HepG2 (cell line): ENCODE results near the gene LMOD3.

Source experiments
- CTCF ChIP-seq: sonication (generic); formaldehyde crosslinking; IDR thresholded peaks from 2 replicates; pipeline ENCODE4 v1.5.0; 2020; ENCODE audit warnings: mild to moderate bottlenecking, missing genetic modification reagents, moderate library complexity
- DZIP1 ChIP-seq: sonication (generic); formaldehyde crosslinking; IDR thresholded peaks from 2 replicates; pipeline ENCODE4 v1.5.0; 2020; ENCODE audit warnings: mild to moderate bottlenecking, missing genetic modification reagents
- MYNN ChIP-seq: sonication (generic); formaldehyde crosslinking; IDR thresholded peaks from 2 replicates; pipeline ENCODE4 v1.4.0; 2020; ENCODE audit warnings: mild to moderate bottlenecking, low read depth, missing genetic modification reagents
- POLR2AphosphoS5 ChIP-seq: IDR thresholded peaks from 2 replicates; pipeline ENCODE4 v1.6.1; 2012; ENCODE audit warnings: low read depth, low read length
- RBM39 ChIP-seq: fragments of 200-400 bp; formaldehyde crosslinking; IDR thresholded peaks from one replicate; pipeline ENCODE4 v1.6.1; 2018; ENCODE audit warnings: antibody characterized with exemption, mild to moderate bottlenecking, low read depth, low read length; ENCODE audit not compliant: poor library complexity, severe bottlenecking
- ZFP41 ChIP-seq: sonication (generic); formaldehyde crosslinking; IDR thresholded peaks from 2 replicates; pipeline ENCODE4 v1.4.0; 2020; ENCODE audit warnings: mild to moderate bottlenecking, missing genetic modification reagents, borderline replicate concordance
- ZNF569 ChIP-seq: sonication (generic); formaldehyde crosslinking; IDR thresholded peaks from 2 replicates; pipeline ENCODE4 v1.5.0; 2020; ENCODE audit warnings: mild to moderate bottlenecking, missing genetic modification reagents, moderate library complexity, borderline replicate concordance
- ZNF777 ChIP-seq: sonication (generic); formaldehyde crosslinking; IDR thresholded peaks from 2 replicates; pipeline ENCODE4 v1.4.0; 2020; ENCODE audit warnings: missing genetic modification reagents
- TF ChIP-seq, protein P1 (sequence below): sonication (generic); formaldehyde crosslinking; IDR thresholded peaks from 2 replicates; pipeline ENCODE4 v1.5.0; 2020; ENCODE audit warnings: missing genetic modification reagents

- TF ChIP-seq MYNN (CRISPR knock-in tag) (no peak), ZNF777 (CRISPR knock-in tag) (no peak), RBM39 (no peak), CTCF (CRISPR knock-in tag) (no peak), POLR2AphosphoS5 (no peak), DZIP1 (CRISPR knock-in tag) (no peak), ZNF569 (CRISPR knock-in tag) (no peak), ZFP41 (CRISPR knock-in tag) (no peak)
- TF ChIP-seq, protein P1, sequence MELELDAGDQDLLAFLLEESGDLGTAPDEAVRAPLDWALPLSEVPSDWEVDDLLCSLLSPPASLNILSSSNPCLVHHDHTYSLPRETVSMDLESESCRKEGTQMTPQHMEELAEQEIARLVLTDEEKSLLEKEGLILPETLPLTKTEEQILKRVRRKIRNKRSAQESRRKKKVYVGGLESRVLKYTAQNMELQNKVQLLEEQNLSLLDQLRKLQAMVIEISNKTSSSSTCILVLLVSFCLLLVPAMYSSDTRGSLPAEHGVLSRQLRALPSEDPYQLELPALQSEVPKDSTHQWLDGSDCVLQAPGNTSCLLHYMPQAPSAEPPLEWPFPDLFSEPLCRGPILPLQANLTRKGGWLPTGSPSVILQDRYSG (CRISPR knock-in tag) = no peak
These were observed 445 bp downstream of the LMOD3 start for GRCh38 chr3:69121950-69122349.
